Stimulated activated CD8-positive, alpha-beta memory T cell treated with anti-CD3 and anti-CD28 coated beads, Interleukin-12 subunit alpha, Interleukin-12 subunit beta, amount 100 ng/mL, for 24 hours (primary cell): ENCODE data around the gene PYDC1.
"Not testable (repeated sequence)": the region's sequence is repeated elsewhere in the genome, so short reads cannot be mapped to it uniquely, and the experiment has no call there.

ENCODE experiments used
- DNase-seq: peaks from one replicate; pipeline ENCODE4 v3.0.0-alpha.2; 2020; ENCODE audit errors: extremely low read depth

Gene PYDC1

DNA sequence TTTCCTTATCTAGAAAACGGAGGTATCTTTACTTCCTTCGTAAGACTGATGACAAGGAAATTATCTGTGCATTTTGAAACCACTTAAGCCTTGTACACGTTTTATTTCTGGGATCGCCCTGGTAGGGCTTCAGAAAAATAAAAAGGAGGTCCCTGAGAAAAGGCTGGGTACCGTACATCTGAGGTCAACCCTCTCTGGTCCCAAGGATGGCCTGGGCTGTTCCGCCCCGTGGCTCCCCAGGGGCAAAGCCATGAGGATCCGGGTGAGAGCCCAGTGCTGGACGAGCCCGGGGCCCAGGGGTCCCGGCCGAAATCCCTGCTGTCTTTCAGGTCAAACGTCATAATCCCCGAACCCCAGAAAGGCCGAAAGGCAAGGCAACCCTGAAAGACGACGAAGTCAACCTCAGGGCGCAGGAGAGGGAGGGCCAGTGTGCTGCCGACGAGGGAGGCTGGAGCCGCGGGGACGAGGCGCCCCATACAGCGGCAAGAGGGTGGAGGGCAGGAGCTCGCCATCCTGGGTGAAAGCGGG is 37.7 kb downstream of the PYDC1 start:
- no peak for DNase-seq

DNA sequence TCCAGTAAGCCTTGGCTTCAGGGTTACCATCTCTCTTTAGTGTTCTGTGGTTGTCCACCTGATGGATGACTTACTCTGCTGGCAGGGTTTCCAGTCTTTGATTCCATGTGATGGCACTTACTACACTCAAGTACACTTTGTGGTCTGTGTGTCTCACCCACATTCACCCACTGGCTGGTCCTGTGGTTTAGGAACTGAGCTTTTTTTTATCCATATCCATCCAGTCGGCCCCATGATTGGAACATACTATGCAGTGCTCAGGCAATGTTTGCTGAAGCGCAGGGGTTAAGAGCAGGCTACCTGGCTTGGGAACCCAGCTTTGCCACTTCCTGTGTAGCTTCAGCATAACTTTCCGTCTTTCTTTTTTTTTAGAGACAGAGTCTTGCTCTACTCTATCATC is 39.8 kb downstream of the PYDC1 start:
- DNase-seq = no peak

DNA sequence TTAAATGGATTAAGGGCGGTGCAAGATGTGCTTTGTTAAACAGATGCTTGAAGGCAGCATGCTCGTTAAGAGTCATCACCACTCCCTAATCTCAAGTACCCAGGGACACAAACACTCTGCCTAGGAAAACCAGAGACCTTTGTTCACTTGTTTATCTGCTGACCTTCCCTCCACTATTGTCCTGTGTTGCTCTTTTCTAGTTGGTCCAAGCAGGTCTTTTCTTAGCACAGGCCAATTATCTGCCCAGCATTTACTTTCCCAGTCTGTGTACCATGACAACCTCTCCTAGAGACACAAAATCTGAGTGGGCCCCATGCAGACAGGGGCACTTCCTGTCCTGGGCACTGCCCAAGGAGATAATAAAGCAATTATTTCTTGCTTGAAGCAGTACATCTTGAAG is 46.9 kb downstream of the PYDC1 start:
- not testable (repeated sequence) for DNase-seq

DNA sequence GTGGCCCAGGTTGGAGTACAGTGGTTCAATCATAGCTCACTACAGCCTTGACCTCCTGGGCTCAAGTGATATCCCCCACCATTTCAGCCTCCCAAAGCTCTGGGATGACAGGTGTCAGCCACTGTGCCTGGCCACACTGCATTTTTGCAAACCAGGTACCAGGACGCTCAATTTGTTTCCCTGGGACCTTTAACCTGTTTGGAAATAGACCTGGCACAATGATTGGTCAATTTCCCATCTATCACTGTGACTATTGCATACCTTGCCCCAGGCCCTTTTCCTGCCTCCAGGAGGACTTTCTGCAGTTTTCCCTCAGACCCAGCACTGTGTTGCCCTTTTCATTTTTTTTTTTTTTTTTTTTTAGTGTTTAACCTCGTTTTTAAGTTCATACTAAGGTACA is 48.1 kb downstream of the PYDC1 start:
- DNase-seq = no peak

DNA sequence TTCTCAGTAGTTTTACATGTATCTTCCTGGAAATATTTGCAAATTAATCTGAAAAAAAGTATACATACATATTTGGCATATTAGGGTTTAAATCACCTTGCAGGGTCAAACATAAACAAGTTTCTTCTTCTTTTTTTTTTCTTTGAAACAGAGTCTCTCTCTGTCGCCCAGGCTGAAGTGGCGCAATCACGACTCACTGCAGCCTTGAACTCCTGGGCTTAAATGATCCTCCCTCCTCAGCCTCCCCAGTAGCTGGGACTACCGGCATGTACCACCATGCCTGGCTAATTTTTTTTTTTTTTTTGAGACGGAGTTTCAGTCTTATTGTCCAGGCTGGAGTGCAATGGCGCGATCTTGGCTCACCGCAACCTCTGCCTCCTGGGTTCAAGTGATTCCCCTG is 49.6 kb downstream of the PYDC1 start:
- no peak for DNase-seq
